HepG2 (cell line): ENCODE results near the gene AMBRA1. TPM values are rescaled to one million over a fixed set of nuclear protein-coding genes. Genes with fewer than 3 reads are reported as not detected.

Source experiments
- AGO2 ChIP-seq: fragments of 200-400 bp; formaldehyde crosslinking; optimal IDR thresholded peaks from 2 replicates; pipeline ENCODE3; 2017; ENCODE audit warnings: mild to moderate bottlenecking, low read depth, low read length, moderate library complexity
- GATAD2A ChIP-seq: IDR thresholded peaks from 2 replicates; pipeline ENCODE4 v1.6.1; 2016
- NCOA5 ChIP-seq: sonication (generic); formaldehyde crosslinking; IDR thresholded peaks from 2 replicates; pipeline ENCODE4 v1.4.0; 2020; ENCODE audit warnings: missing genetic modification reagents
- PHF8 ChIP-seq: sonication (generic); formaldehyde crosslinking; IDR thresholded peaks from 2 replicates; pipeline ENCODE4 v1.5.0; 2020; ENCODE audit warnings: missing genetic modification reagents
- ZKSCAN5 ChIP-seq: sonication (generic); formaldehyde crosslinking; IDR thresholded peaks from 2 replicates; pipeline ENCODE4 v1.5.1; 2020; ENCODE audit warnings: mild to moderate bottlenecking, missing genetic modification reagents
- ZNF24 ChIP-seq: fragments of 450-650 bp; IDR thresholded peaks from 2 replicates; pipeline ENCODE4 v1.6.1; 2017; ENCODE audit warnings: antibody characterized with exemption, mild to moderate bottlenecking
- ZNF354B ChIP-seq: sonication (generic); formaldehyde crosslinking; IDR thresholded peaks from 2 replicates; pipeline ENCODE4 v1.8.0; 2022; ENCODE audit warnings: mild to moderate bottlenecking, missing genetic modification reagents
- ZNF446 ChIP-seq: sonication (generic); formaldehyde crosslinking; IDR thresholded peaks from 2 replicates; pipeline ENCODE4 v1.5.0; 2020; ENCODE audit warnings: mild to moderate bottlenecking, missing genetic modification reagents
- ZNF460 ChIP-seq: sonication (generic); formaldehyde crosslinking; IDR thresholded peaks from 2 replicates; pipeline ENCODE4 v1.5.1; 2020; ENCODE audit warnings: missing genetic modification reagents, mild to moderate bottlenecking, borderline replicate concordance
- ZNF629 ChIP-seq: sonication (generic); formaldehyde crosslinking; conservative IDR thresholded peaks from 2 replicates; pipeline ENCODE4 v1.5.0; 2020; ENCODE audit warnings: missing genetic modification reagents
- ZNF709 ChIP-seq: sonication (generic); formaldehyde crosslinking; IDR thresholded peaks from 2 replicates; pipeline ENCODE4 v1.5.0; 2020; ENCODE audit warnings: mild to moderate bottlenecking, missing genetic modification reagents
- ZNF772 ChIP-seq: sonication (generic); formaldehyde crosslinking; IDR thresholded peaks from 2 replicates; pipeline ENCODE4 v1.5.0; 2020; ENCODE audit warnings: mild to moderate bottlenecking, missing genetic modification reagents
- ZNF850 ChIP-seq: sonication (generic); formaldehyde crosslinking; conservative IDR thresholded peaks from 2 replicates; pipeline ENCODE4 v1.9.0; 2021; ENCODE audit warnings: mild to moderate bottlenecking, missing genetic modification reagents
- polyA plus RNA-seq, 8 experiments: library from polyadenylated mRNA; depleted of rRNA in 3 of 8; stranded (reverse) in 7 of 8; unstranded in 1 of 8; fragments of >200 nt; fragmentation: Illumina TruSeq in 4 of 8; extraction: Trizol in 4 of 8; gene quantifications; 2 replicates each; pipeline versions ENCODE4 v1.2.1 to v1.2.3, GENCODE V29; 2011 to 2016; ENCODE audit warnings: low read depth in 4 of 8, missing spikeins in 1 of 8, mixed read lengths in 1 of 8; ENCODE audit not compliant: insufficient read depth in 1 of 8
- total RNA-seq, 5 experiments: library from RNA; depleted of rRNA; stranded (reverse); fragments of >200 nt; fragmentation: Illumina TruSeq; extraction: Trizol; gene quantifications; 2 replicates each; pipeline ENCODE4 v1.2.3, GENCODE V29; 2016; ENCODE audit warnings: low read depth in 1 of 5
- TF ChIP-seq, protein P1 (sequence below): sonication (generic); formaldehyde crosslinking; IDR thresholded peaks from 2 replicates; pipeline ENCODE4 v1.5.1; 2020; ENCODE audit warnings: mild to moderate bottlenecking, missing genetic modification reagents, borderline replicate concordance
- TF ChIP-seq, protein P2 (sequence below): sonication (generic); formaldehyde crosslinking; IDR thresholded peaks from one replicate; pipeline ENCODE4 v1.5.1; 2020; ENCODE audit warnings: mild to moderate bottlenecking, missing genetic modification reagents; ENCODE audit errors: not compliant biosample characterization
- TF ChIP-seq, protein P3 (sequence below): sonication (generic); formaldehyde crosslinking; IDR thresholded peaks from 2 replicates; pipeline ENCODE4 v1.5.1; 2020; ENCODE audit warnings: missing genetic modification reagents, mild to moderate bottlenecking, borderline replicate concordance

Gene AMBRA1
- total and polyA plus RNA-seq, 2 of the 13 experiments (the other 11 are each of a cell fraction or from before 2014, with no cell fraction given), result 15.7 to 26.0 TPM

DNA sequence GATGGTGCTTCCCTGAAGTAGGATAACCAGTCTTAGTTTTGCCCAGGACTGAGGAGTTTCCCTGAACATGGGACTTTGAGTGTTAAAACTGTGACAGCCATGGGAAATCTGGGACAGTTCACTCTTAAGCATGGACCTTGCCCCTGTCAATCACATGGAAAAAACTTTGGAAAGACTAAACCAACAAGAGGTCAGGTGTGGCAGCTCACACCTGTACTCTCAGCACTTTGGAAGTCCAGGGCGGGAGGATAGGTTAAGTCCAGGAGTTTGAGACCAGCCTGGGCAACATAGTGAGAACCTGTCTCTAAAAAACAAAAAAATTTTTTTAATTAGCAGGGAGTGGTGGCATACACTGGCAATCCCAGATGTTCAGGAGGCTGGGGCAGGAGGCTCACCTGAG lies 3.3 kb upstream of the AMBRA1 start (continued):
- TF ChIP-seq, protein P1, sequence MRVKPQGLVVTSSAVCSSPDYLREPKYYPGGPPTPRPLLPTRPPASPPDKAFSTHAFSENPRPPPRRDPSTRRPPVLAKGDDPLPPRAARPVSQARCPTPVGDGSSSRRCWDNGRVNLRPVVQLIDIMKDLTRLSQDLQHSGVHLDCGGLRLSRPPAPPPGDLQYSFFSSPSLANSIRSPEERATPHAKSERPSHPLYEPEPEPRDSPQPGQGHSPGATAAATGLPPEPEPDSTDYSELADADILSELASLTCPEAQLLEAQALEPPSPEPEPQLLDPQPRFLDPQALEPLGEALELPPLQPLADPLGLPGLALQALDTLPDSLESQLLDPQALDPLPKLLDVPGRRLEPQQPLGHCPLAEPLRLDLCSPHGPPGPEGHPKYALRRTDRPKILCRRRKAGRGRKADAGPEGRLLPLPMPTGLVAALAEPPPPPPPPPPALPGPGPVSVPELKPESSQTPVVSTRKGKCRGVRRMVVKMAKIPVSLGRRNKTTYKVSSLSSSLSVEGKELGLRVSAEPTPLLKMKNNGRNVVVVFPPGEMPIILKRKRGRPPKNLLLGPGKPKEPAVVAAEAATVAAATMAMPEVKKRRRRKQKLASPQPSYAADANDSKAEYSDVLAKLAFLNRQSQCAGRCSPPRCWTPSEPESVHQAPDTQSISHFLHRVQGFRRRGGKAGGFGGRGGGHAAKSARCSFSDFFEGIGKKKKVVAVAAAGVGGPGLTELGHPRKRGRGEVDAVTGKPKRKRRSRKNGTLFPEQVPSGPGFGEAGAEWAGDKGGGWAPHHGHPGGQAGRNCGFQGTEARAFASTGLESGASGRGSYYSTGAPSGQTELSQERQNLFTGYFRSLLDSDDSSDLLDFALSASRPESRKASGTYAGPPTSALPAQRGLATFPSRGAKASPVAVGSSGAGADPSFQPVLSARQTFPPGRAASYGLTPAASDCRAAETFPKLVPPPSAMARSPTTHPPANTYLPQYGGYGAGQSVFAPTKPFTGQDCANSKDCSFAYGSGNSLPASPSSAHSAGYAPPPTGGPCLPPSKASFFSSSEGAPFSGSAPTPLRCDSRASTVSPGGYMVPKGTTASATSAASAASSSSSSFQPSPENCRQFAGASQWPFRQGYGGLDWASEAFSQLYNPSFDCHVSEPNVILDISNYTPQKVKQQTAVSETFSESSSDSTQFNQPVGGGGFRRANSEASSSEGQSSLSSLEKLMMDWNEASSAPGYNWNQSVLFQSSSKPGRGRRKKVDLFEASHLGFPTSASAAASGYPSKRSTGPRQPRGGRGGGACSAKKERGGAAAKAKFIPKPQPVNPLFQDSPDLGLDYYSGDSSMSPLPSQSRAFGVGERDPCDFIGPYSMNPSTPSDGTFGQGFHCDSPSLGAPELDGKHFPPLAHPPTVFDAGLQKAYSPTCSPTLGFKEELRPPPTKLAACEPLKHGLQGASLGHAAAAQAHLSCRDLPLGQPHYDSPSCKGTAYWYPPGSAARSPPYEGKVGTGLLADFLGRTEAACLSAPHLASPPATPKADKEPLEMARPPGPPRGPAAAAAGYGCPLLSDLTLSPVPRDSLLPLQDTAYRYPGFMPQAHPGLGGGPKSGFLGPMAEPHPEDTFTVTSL (CRISPR knock-in tag), result peak; percentile 72; the same call in 1 of the 2 replicates
- TF ChIP-seq, protein P2, sequence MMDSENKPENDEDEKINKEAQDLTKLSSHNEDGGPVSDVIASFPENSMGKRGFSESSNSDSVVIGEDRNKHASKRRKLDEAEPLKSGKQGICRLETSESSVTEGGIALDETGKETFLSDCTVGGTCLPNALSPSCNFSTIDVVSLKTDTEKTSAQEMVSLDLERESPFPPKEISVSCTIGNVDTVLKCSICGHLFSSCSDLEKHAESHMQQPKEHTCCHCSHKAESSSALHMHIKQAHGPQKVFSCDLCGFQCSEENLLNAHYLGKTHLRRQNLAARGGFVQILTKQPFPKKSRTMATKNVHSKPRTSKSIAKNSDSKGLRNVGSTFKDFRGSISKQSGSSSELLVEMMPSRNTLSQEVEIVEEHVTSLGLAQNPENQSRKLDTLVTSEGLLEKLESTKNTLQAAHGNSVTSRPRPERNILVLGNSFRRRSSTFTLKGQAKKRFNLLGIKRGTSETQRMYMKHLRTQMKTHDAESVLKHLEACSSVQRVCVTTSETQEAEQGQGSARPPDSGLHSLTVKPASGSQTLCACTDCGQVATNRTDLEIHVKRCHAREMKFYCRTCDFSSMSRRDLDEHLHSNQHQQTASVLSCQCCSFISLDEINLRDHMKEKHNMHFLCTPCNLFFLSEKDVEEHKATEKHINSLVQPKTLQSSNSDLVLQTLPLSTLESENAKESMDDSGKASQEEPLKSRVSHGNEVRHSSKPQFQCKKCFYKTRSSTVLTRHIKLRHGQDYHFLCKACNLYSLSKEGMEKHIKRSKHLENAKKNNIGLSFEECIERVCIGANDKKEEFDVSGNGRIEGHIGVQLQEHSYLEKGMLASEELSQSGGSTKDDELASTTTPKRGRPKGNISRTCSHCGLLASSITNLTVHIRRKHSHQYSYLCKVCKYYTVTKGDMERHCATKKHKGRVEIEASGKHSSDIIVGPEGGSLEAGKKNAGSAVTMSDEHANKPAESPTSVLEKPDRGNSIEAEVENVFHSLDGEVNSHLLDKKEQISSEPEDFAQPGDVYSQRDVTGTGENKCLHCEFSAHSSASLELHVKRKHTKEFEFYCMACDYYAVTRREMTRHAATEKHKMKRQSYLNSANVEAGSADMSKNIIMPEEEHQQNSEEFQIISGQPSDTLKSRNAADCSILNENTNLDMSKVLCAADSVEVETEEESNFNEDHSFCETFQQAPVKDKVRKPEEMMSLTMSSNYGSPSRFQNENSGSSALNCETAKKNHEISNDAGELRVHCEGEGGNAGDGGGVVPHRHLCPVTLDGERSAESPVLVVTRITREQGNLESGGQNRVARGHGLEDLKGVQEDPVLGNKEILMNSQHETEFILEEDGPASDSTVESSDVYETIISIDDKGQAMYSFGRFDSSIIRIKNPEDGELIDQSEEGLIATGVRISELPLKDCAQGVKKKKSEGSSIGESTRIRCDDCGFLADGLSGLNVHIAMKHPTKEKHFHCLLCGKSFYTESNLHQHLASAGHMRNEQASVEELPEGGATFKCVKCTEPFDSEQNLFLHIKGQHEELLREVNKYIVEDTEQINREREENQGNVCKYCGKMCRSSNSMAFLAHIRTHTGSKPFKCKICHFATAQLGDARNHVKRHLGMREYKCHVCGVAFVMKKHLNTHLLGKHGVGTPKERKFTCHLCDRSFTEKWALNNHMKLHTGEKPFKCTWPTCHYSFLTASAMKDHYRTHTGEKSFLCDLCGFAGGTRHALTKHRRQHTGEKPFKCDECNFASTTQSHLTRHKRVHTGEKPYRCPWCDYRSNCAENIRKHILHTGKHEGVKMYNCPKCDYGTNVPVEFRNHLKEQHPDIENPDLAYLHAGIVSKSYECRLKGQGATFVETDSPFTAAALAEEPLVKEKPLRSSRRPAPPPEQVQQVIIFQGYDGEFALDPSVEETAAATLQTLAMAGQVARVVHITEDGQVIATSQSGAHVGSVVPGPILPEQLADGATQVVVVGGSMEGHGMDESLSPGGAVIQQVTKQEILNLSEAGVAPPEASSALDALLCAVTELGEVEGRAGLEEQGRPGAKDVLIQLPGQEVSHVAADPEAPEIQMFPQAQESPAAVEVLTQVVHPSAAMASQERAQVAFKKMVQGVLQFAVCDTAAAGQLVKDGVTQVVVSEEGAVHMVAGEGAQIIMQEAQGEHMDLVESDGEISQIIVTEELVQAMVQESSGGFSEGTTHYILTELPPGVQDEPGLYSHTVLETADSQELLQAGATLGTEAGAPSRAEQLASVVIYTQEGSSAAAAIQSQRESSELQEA (CRISPR knock-in tag), result no peak
- TF ChIP-seq ZNF850 (CRISPR knock-in tag) (no peak), ZNF629 (CRISPR knock-in tag) (0 out of 2 replicates have a peak, but pooled peaks have one; percentile 18), PHF8 (CRISPR knock-in tag) (no peak), ZNF709 (CRISPR knock-in tag) (no peak), ZNF460 (CRISPR knock-in tag) (no peak; the same call in 1 of the 2 replicates), ZNF772 (no peak), NCOA5 (CRISPR knock-in tag) (no peak), ZKSCAN5 (no peak), AGO2 (no peak), ZNF354B (CRISPR knock-in tag) (no peak), ZNF24 (no peak), GATAD2A (CRISPR knock-in tag) (peak; percentile 43; the same call in 1 of the 2 replicates), ZNF446 (CRISPR knock-in tag) (no peak)
- TF ChIP-seq, protein P3, sequence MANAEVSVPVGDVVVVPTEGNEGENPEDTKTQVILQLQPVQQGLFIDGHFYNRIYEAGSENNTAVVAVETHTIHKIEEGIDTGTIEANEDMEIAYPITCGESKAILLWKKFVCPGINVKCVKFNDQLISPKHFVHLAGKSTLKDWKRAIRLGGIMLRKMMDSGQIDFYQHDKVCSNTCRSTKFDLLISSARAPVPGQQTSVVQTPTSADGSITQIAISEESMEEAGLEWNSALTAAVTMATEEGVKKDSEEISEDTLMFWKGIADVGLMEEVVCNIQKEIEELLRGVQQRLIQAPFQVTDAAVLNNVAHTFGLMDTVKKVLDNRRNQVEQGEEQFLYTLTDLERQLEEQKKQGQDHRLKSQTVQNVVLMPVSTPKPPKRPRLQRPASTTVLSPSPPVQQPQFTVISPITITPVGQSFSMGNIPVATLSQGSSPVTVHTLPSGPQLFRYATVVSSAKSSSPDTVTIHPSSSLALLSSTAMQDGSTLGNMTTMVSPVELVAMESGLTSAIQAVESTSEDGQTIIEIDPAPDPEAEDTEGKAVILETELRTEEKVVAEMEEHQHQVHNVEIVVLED (CRISPR knock-in tag), result no peak
